IgD-negative memory B cell (primary cell): Measurements from ENCODE around the gene PACRG. TPM values are rescaled to one million over a fixed set of nuclear protein-coding genes. Genes with fewer than 3 reads are reported as not detected.

Experiments
- H3K27ac Mint-ChIP-seq, 3 donors: one replicate each; pipeline ENCODE4 v1.8.0; 2020 to 2022; ENCODE audit warnings: mild to moderate bottlenecking in 3 of 3, mixed read lengths in 3 of 3, moderate library complexity in 1 of 3
- H3K27me3 Mint-ChIP-seq: one replicate; pipeline ENCODE4 v1.8.0; 2021; ENCODE audit warnings: mixed read lengths
- H3K36me3 Mint-ChIP-seq: one replicate; pipeline ENCODE4 v1.8.0; 2020; ENCODE audit warnings: mild to moderate bottlenecking, mixed read lengths
- H3K4me1 Mint-ChIP-seq, 3 donors: one replicate each; pipeline ENCODE4 v1.8.0; 2020 to 2022; ENCODE audit warnings: mixed read lengths in 3 of 3, mild to moderate bottlenecking in 1 of 3
- H3K4me3 Mint-ChIP-seq, 4 donors: one replicate each; pipeline ENCODE4 v1.8.0; 2020 to 2022; ENCODE audit warnings: mild to moderate bottlenecking in 4 of 4, mixed read lengths in 4 of 4, moderate library complexity in 3 of 4
- H3K9me3 Mint-ChIP-seq, 3 donors: one replicate each; pipeline ENCODE4 v1.8.0; 2020 to 2021; ENCODE audit warnings: mixed read lengths in 3 of 3, mild to moderate bottlenecking in 1 of 3
- polyA plus RNA-seq: library from polyadenylated mRNA; unstranded; fragments of 300-500 nt; fragmentation: Illumina TruSeq; gene quantifications from one replicate; pipeline ENCODE4 v1.2.3, GENCODE V29; 2021

PACRG gene
- polyA plus RNA-seq, 1 donor from 2014 or later, result not detected

- peak overlapping the region in 2 of 3 donors; percentile 1 to 51 for H3K27ac Mint-ChIP-seq
- H3K9me3 Mint-ChIP-seq, result peaks cover 0 to 4% (median 0%) of the 10 kb centered on the region in 3 donors
- no peaks in the 10 kb centered on the region for H3K36me3 Mint-ChIP-seq
- H3K4me3 Mint-ChIP-seq, result no peak overlapping the region
- H3K4me1 Mint-ChIP-seq, result no peaks in the 10 kb centered on the region
- no peaks in the 10 kb centered on the region for H3K27me3 Mint-ChIP-seq
Measured at GRCh38 chr6:162852840-162853577, 125.2 kb downstream of the PACRG start.

- Mint-ChIP-seq H3K9me3 (peaks cover 0 to 4% (median 0%) of the 10 kb centered on the region in 3 donors), H3K36me3 (no peaks in the 10 kb centered on the region), H3K27ac (no peak overlapping the region), H3K4me3 (no peak overlapping the region), H3K4me1 (no peaks in the 10 kb centered on the region), H3K27me3 (no peaks in the 10 kb centered on the region)
Measured at GRCh38 chr6:162854228-162854627, 126.5 kb downstream of the PACRG start.

- no peak overlapping the region for H3K27ac Mint-ChIP-seq
- no peaks in the 10 kb centered on the region for H3K36me3 Mint-ChIP-seq
- no peaks in the 10 kb centered on the region for H3K27me3 Mint-ChIP-seq
- H3K4me1 Mint-ChIP-seq, result no peaks in the 10 kb centered on the region
- H3K4me3 Mint-ChIP-seq, result no peak overlapping the region
- H3K9me3 Mint-ChIP-seq, result peaks cover 0 to 4% (median 0%) of the 10 kb centered on the region in 3 donors
Measured at GRCh38 chr6:162854734-162855191, 127.0 kb downstream of the PACRG start.

GRCh38 chr6:162856885-162857284 lies 129.1 kb downstream of the PACRG start:
- peaks cover 0 to 2% (median 0%) of the 10 kb centered on the region in 3 donors for H3K9me3 Mint-ChIP-seq
- no peaks in the 10 kb centered on the region for H3K4me1 Mint-ChIP-seq
- no peaks in the 10 kb centered on the region for H3K27me3 Mint-ChIP-seq
- no peaks in the 10 kb centered on the region for H3K36me3 Mint-ChIP-seq
- H3K4me3 Mint-ChIP-seq, result peak overlapping the region in 1 of 4 donors; percentile 13
- no peak overlapping the region for H3K27ac Mint-ChIP-seq

GRCh38 chr6:162857326-162857725 lies 129.6 kb downstream of the PACRG start:
- H3K4me3 Mint-ChIP-seq, result no peak overlapping the region
- peaks cover 0 to 2% (median 0%) of the 10 kb centered on the region in 3 donors for H3K9me3 Mint-ChIP-seq
- no peaks in the 10 kb centered on the region for H3K4me1 Mint-ChIP-seq
- no peaks in the 10 kb centered on the region for H3K36me3 Mint-ChIP-seq
- H3K27ac Mint-ChIP-seq, result no peak overlapping the region
- H3K27me3 Mint-ChIP-seq, result no peaks in the 10 kb centered on the region

GRCh38 chr6:162862462-162862861 lies 134.7 kb downstream of the PACRG start:
- Mint-ChIP-seq H3K36me3 (no peaks in the 10 kb centered on the region), H3K27me3 (no peaks in the 10 kb centered on the region), H3K4me3 (no peak overlapping the region), H3K9me3 (peaks cover 0 to 2% (median 0%) of the 10 kb centered on the region in 3 donors), H3K27ac (no peak overlapping the region), H3K4me1 (peaks cover 3 to 5% (median 3%) of the 10 kb centered on the region in 3 donors)

- no peaks in the 10 kb centered on the region for H3K27me3 Mint-ChIP-seq
- no peak overlapping the region for H3K27ac Mint-ChIP-seq
- H3K4me1 Mint-ChIP-seq, result peaks cover 3 to 5% (median 3%) of the 10 kb centered on the region in 3 donors
- H3K36me3 Mint-ChIP-seq, result no peaks in the 10 kb centered on the region
- peaks cover 0 to 1% (median 0%) of the 10 kb centered on the region in 3 donors for H3K9me3 Mint-ChIP-seq
- no peak overlapping the region for H3K4me3 Mint-ChIP-seq
Measured at GRCh38 chr6:162862941-162863340, 135.2 kb downstream of the PACRG start.

- Mint-ChIP-seq H3K36me3 (no peaks in the 10 kb centered on the region), H3K4me3 (no peak overlapping the region), H3K27ac (no peak overlapping the region), H3K9me3 (no peaks in the 10 kb centered on the region), H3K27me3 (no peaks in the 10 kb centered on the region), H3K4me1 (peaks cover 3 to 5% (median 3%) of the 10 kb centered on the region in 3 donors)
Measured at GRCh38 chr6:162863821-162864220, 136.0 kb downstream of the PACRG start.

- Mint-ChIP-seq H3K27me3 (no peaks in the 10 kb centered on the region), H3K36me3 (no peaks in the 10 kb centered on the region), H3K4me1 (peaks cover 3 to 5% (median 3%) of the 10 kb centered on the region in 3 donors), H3K9me3 (no peaks in the 10 kb centered on the region), H3K4me3 (no peak overlapping the region), H3K27ac (no peak overlapping the region)
Measured at GRCh38 chr6:162864911-162865310, 137.1 kb downstream of the PACRG start.

GRCh38 chr6:162866656-162867055 lies 138.9 kb downstream of the PACRG start:
- H3K4me3 Mint-ChIP-seq, result no peak overlapping the region
- H3K27me3 Mint-ChIP-seq, result no peaks in the 10 kb centered on the region
- H3K27ac Mint-ChIP-seq, result no peak overlapping the region
- H3K4me1 Mint-ChIP-seq, result peaks cover 3 to 5% (median 3%) of the 10 kb centered on the region in 3 donors
- no peaks in the 10 kb centered on the region for H3K36me3 Mint-ChIP-seq
- no peaks in the 10 kb centered on the region for H3K9me3 Mint-ChIP-seq

GRCh38 chr6:162868397-162868796 lies 140.6 kb downstream of the PACRG start:
- Mint-ChIP-seq H3K4me3 (no peak overlapping the region), H3K36me3 (no peaks in the 10 kb centered on the region), H3K9me3 (no peaks in the 10 kb centered on the region), H3K27me3 (no peaks in the 10 kb centered on the region), H3K4me1 (peaks cover 3 to 5% (median 3%) of the 10 kb centered on the region in 3 donors), H3K27ac (no peak overlapping the region)

GRCh38 chr6:162871966-162872365 lies 144.2 kb downstream of the PACRG start:
- H3K9me3 Mint-ChIP-seq, result peaks cover 0 to 2% (median 0%) of the 10 kb centered on the region in 3 donors
- H3K27ac Mint-ChIP-seq, result no peak overlapping the region
- H3K4me1 Mint-ChIP-seq, result no peaks in the 10 kb centered on the region
- no peaks in the 10 kb centered on the region for H3K27me3 Mint-ChIP-seq
- no peak overlapping the region for H3K4me3 Mint-ChIP-seq
- no peaks in the 10 kb centered on the region for H3K36me3 Mint-ChIP-seq

- Mint-ChIP-seq H3K9me3 (peaks cover 0 to 2% (median 0%) of the 10 kb centered on the region in 3 donors), H3K27me3 (no peaks in the 10 kb centered on the region), H3K4me1 (no peaks in the 10 kb centered on the region), H3K4me3 (no peak overlapping the region), H3K36me3 (no peaks in the 10 kb centered on the region), H3K27ac (no peak overlapping the region)
Measured at GRCh38 chr6:162873537-162873936, 145.8 kb downstream of the PACRG start.

GRCh38 chr6:162875070-162875469 lies 147.3 kb downstream of the PACRG start:
- Mint-ChIP-seq H3K27me3 (no peaks in the 10 kb centered on the region), H3K4me3 (no peak overlapping the region), H3K36me3 (no peaks in the 10 kb centered on the region), H3K27ac (no peak overlapping the region), H3K9me3 (peaks cover 0 to 2% (median 0%) of the 10 kb centered on the region in 3 donors), H3K4me1 (no peaks in the 10 kb centered on the region)

- no peak overlapping the region for H3K4me3 Mint-ChIP-seq
Measured at GRCh38 chr6:162882801-162883481, 155.2 kb downstream of the PACRG start.

More at GRCh38 chr6:162882801-162883481, 155.2 kb downstream of the PACRG start:
- no peaks in the 10 kb centered on the region for H3K9me3 Mint-ChIP-seq
- no peaks in the 10 kb centered on the region for H3K36me3 Mint-ChIP-seq
- H3K27ac Mint-ChIP-seq, result no peak overlapping the region
- H3K27me3 Mint-ChIP-seq, result no peaks in the 10 kb centered on the region
- H3K4me1 Mint-ChIP-seq, result no peaks in the 10 kb centered on the region
